ENCODE measurements around the gene CNDP1.

Gene CNDP1

DNA sequence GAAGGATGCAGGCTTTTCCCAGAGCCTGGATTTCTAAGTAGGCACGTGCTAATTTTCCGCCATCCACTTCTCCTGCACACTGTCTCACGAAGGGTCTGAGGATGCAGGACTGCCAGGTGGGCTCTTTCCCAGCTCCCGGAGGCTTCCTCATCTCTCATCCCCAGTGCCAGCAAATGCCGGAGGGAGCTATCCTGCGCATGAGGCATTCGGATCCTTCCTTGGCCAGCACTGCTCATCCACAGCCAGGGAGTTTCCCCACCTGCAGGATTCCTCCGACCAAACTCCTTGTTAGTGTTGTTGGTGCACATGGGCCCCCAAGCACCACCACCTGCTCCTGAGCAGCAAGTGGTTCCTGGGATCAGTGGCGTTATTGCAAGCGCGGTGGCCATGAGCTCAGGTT, 5.0 kb downstream of the CNDP1 start:
- Histone ChIP-seq H3K27ac (ENCODE audit: low read length) (no peak overlapping the region), H3K27me3 (replicated peaks; ENCODE audit: insufficient read depth, low read length) (no peaks in the 10 kb centered on the region), H3K9me2 (replicated peaks; ENCODE audit: insufficient read depth, low read length) (no peaks in the 10 kb centered on the region), H3K9ac (ENCODE audit: low read length) (no peak overlapping the region), H2AFZ (ENCODE audit: low read length) (no peak overlapping the region), H3K4me1 (ENCODE audit: low read length) (peaks cover 28% of the 10 kb centered on the region), H3K9me3 (replicated peaks; ENCODE audit: insufficient read depth, low read length) (no peaks in the 10 kb centered on the region), H3K4me2 (ENCODE audit: low read depth, low read length) (no peak overlapping the region), H4K20me1 (ENCODE audit: insufficient read depth, low read length) (no peaks in the 10 kb centered on the region), H3K4me3 (ENCODE audit: low read length) (no peak overlapping the region), H3F3A (ENCODE audit: insufficient read depth, low read length) (peaks cover 15% of the 10 kb centered on the region), H3K79me2 (ENCODE audit: low read length) (no peaks in the 10 kb centered on the region), H3K36me3 (replicated peaks; ENCODE audit: insufficient read depth, low read length) (no peaks in the 10 kb centered on the region)
- no peak for DNase-seq
- TF ChIP-seq, protein P1, sequence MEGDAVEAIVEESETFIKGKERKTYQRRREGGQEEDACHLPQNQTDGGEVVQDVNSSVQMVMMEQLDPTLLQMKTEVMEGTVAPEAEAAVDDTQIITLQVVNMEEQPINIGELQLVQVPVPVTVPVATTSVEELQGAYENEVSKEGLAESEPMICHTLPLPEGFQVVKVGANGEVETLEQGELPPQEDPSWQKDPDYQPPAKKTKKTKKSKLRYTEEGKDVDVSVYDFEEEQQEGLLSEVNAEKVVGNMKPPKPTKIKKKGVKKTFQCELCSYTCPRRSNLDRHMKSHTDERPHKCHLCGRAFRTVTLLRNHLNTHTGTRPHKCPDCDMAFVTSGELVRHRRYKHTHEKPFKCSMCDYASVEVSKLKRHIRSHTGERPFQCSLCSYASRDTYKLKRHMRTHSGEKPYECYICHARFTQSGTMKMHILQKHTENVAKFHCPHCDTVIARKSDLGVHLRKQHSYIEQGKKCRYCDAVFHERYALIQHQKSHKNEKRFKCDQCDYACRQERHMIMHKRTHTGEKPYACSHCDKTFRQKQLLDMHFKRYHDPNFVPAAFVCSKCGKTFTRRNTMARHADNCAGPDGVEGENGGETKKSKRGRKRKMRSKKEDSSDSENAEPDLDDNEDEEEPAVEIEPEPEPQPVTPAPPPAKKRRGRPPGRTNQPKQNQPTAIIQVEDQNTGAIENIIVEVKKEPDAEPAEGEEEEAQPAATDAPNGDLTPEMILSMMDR (IDR thresholded peaks at IDR 0.05; ENCODE audit: low read length): no peak
- no peak for TF ChIP-seq EZH2phosphoT487 (IDR thresholded peaks at IDR 0.05; ENCODE audit: low read length)
- no peak for TF ChIP-seq EZH2 (optimal IDR thresholded peaks at IDR 0.05; ENCODE audit: low read depth, low read length)

DNA sequence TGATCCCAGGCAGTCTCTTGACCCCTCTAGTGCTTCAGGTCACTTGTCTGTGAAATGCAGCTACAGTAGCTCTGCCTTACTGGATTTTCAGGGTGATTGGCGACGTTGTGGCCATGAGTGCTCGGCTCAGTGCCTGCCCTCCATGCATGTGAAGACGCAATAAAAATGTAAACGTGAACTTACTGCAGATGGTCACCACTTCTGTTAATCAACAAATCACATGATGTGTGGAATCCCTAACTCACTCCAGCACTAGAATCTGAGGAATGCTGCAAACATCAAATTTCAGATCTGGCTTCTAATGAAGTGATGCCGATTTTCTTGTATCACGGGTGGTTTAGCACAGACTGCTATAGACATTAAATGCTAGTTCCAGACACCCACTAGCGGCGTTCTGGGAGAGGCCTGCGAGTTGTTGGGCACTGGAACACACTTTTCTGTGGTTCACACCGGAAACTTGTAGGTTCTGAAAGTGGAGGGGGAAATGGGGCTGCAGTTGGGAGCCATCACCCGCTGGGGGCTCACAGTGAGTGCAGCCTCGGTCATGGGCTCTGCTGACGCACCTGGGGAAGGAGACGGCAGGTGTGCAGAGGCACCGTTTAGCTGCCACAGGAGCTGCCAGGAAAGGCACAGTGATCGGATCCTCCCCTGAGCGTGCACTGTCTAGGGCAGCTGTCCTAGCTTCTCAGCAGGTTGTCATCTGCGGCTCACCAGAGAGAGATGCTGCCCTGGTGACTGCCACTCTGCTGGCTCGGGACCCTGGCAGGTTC, 6.5 kb downstream of the CNDP1 start:
- TF ChIP-seq, protein P1 (IDR thresholded peaks at IDR 0.05; ENCODE audit: low read length): no peak
- TF ChIP-seq EZH2 (optimal IDR thresholded peaks at IDR 0.05; ENCODE audit: low read depth, low read length): no peak
- no peak for TF ChIP-seq EZH2phosphoT487 (IDR thresholded peaks at IDR 0.05; ENCODE audit: low read length)
- Histone ChIP-seq H3K9me3 (replicated peaks; ENCODE audit: insufficient read depth, low read length) (no peaks in the 10 kb centered on the region), H3K36me3 (replicated peaks; ENCODE audit: insufficient read depth, low read length) (no peaks in the 10 kb centered on the region), H3K4me2 (ENCODE audit: low read depth, low read length) (no peak overlapping the region), H3K4me1 (ENCODE audit: low read length) (peaks cover 16% of the 10 kb centered on the region), H3F3A (ENCODE audit: insufficient read depth, low read length) (peaks cover 1% of the 10 kb centered on the region), H2AFZ (ENCODE audit: low read length) (no peak overlapping the region), H4K20me1 (ENCODE audit: insufficient read depth, low read length) (no peaks in the 10 kb centered on the region), H3K79me2 (ENCODE audit: low read length) (no peaks in the 10 kb centered on the region), H3K27ac (ENCODE audit: low read length) (no peak overlapping the region), H3K27me3 (replicated peaks; ENCODE audit: insufficient read depth, low read length) (no peaks in the 10 kb centered on the region), H3K9me2 (replicated peaks; ENCODE audit: insufficient read depth, low read length) (no peaks in the 10 kb centered on the region), H3K9ac (ENCODE audit: low read length) (no peak overlapping the region), H3K4me3 (ENCODE audit: low read length) (no peak overlapping the region)
- no peak for DNase-seq

DNA sequence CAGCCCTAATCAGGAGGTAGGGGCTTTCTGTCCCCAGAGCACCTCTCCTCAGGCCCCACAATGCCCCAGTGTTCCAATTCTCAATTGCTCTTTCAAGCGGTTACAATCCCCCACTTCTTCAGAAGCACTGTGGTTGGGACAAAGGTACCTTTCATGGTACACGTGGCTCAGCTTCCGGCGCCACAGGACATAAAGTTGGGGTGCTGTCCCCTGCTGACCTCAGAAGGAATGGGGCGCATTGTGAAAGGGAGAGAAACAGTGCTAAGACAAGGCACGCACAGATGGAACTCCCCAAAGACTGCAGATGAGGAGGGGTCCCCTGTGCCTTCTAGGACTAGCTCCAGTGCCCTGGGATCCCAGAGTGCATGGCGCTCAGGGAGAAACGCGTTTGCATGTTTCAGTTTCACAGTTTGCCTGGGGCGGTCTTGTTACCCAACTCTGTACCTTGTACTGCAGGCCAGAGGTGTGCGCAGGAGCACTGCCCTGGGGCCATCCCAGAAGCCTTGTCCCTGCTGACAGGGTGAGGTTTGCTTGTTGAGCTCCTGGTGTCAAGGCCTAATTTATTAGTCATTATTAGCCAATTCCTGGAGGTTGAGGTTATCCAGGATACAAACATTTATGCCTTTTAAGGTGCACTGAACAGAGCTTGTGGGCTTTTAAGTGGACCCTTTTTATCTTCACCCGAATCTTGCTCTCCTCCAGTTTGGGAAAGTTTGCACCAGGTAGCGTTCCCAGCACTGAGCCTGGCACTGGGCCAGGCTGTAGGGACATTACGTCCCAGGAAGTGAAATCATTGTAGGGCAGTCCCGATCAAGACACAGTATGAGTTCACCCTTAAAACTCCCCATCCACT, 7.6 kb downstream of the CNDP1 start:
- Histone ChIP-seq H4K20me1 (ENCODE audit: insufficient read depth, low read length) (no peaks in the 10 kb centered on the region), H3K4me1 (ENCODE audit: low read length) (peaks cover 12% of the 10 kb centered on the region), H3F3A (ENCODE audit: insufficient read depth, low read length) (no peaks in the 10 kb centered on the region), H2AFZ (ENCODE audit: low read length) (peak overlapping the region; percentile 52), H3K4me3 (ENCODE audit: low read length) (no peak overlapping the region), H3K9me2 (replicated peaks; ENCODE audit: insufficient read depth, low read length) (no peaks in the 10 kb centered on the region), H3K27ac (ENCODE audit: low read length) (0 out of 2 replicates have a peak overlapping the region, but pooled peaks have one; percentile 10), H3K36me3 (replicated peaks; ENCODE audit: insufficient read depth, low read length) (no peaks in the 10 kb centered on the region), H3K79me2 (ENCODE audit: low read length) (no peaks in the 10 kb centered on the region), H3K27me3 (replicated peaks; ENCODE audit: insufficient read depth, low read length) (no peaks in the 10 kb centered on the region), H3K9me3 (replicated peaks; ENCODE audit: insufficient read depth, low read length) (no peaks in the 10 kb centered on the region), H3K9ac (ENCODE audit: low read length) (no peak overlapping the region), H3K4me2 (ENCODE audit: low read depth, low read length) (peak overlapping the region; percentile 42; the same call in 1 of the 2 replicates)
- TF ChIP-seq EZH2phosphoT487 (IDR thresholded peaks at IDR 0.05; ENCODE audit: low read length) (no peak), EZH2 (optimal IDR thresholded peaks at IDR 0.05; ENCODE audit: low read depth, low read length) (no peak)
- TF ChIP-seq, protein P1 (IDR thresholded peaks at IDR 0.05; ENCODE audit: low read length): no peak
- peak; percentile 50 for DNase-seq
